Adrenal gland (tissue), 12 donors: ENCODE measurements around the gene ORC5. TPM values are rescaled to one million over a fixed set of nuclear protein-coding genes. Genes with fewer than 3 reads are reported as not detected.

Experiments used
- DNase-seq, 7 donors: peaks; one replicate each; pipeline ENCODE4 v3.0.0-alpha.2; 2019 to 2020
- H3K27ac ChIP-seq, 5 donors: fragments of 200-600 bp; sonication (generic) in 4 of 5; 1 replicate in 3 of 5; 2 replicates in 2 of 5; pipeline versions ENCODE4 v1.5.1 to v1.8.0; 2016 to 2020; ENCODE audit warnings: mild to moderate bottlenecking in 1 of 5
- H3K27me3 ChIP-seq: fragments of 200-600 bp; 2 replicates; pipeline ENCODE4 v1.8.0; 2021
- H3K36me3 ChIP-seq, 2 donors: fragments of 200-600 bp; replicated peaks in 1 of 2; 1 replicate in 1 of 2; 2 replicates in 1 of 2; pipeline versions ENCODE4 v1.5.1 to v1.8.0; 2018 to 2022
- H3K4me1 ChIP-seq, 2 donors: fragments of 200-600 bp; replicated peaks in 1 of 2; 1 replicate in 1 of 2; 2 replicates in 1 of 2; pipeline versions ENCODE4 v1.5.1 to v1.8.0; 2018 to 2021
- H3K4me3 ChIP-seq, 4 donors: fragments of 200-600 bp; sonication (generic) in 3 of 4; one replicate each; pipeline ENCODE4 v1.5.1; 2016 to 2018
- H3K9me3 ChIP-seq, 3 donors: fragments of 200-600 bp; sonication (generic) in 1 of 3; replicated peaks in 1 of 3; 1 replicate in 2 of 3; 2 replicates in 1 of 3; pipeline versions ENCODE4 v1.5.1 to v1.8.0; 2016 to 2021
- CTCF ChIP-seq, 6 experiments: fragments of 450-650 bp in 4 of 6; fragments of 200-600 bp in 2 of 6; sonication (generic) in 1 of 6; IDR thresholded peaks; 1 replicate in 5 of 6; 2 replicates in 1 of 6; pipeline versions ENCODE4 v1.5.1 to v1.8.0; 2016 to 2021; ENCODE audit warnings: antibody characterized with exemption in 6 of 6, mild to moderate bottlenecking in 2 of 6, moderate library complexity in 1 of 6
- POLR2A ChIP-seq, 2 donors: fragments of 450-650 bp; IDR thresholded peaks; one replicate each; pipeline ENCODE4 v1.6.1; 2017; ENCODE audit warnings: antibody characterized with exemption in 2 of 2, mild to moderate bottlenecking in 2 of 2, moderate library complexity in 1 of 2
- WGBS, 4 donors: extraction: QIAGEN DNeasy Blood & Tissue Kit in 2 of 4; methylation state at CpG; one replicate each; pipeline versions ENCODE4 v1.1.5 to v1.1.7; 2013 to 2017; 5-methylcytosine and 5-hydroxymethylcytosine counted together
- intact Hi-C, 2 donors: fragments of 100-400 bp; cut with DNase I; formaldehyde crosslinking; loops; one replicate each; pipeline versions ENCODE4 v1.14.1 to v1.15.0; 2022 to 2023
- polyA plus RNA-seq, 3 donors: library from polyadenylated mRNA; stranded (reverse); fragments of 200-250 nt in 2 of 3; fragments of 350-450 nt in 1 of 3; fragmentation: Illumina TruSeq in 1 of 3; extraction: RNeasy Lipid Tissue Mini Kit (QIAGEN cat#74804) in 1 of 3; gene quantifications; one replicate each; pipeline ENCODE4 v1.2.3, GENCODE V29; 2013 to 2014
- total RNA-seq, 9 donors: library from RNA; depleted of rRNA in 4 of 9; stranded (reverse); fragments of >200 nt in 4 of 9; fragments of 120-200 nt in 1 of 9; fragmentation: NEBNext Ultra II Directional in 1 of 9; extraction: Animal tissue kit (Norgen Biotek cat#: 25700) in 1 of 9; gene quantifications; one replicate each; pipeline versions ENCODE4 v1.1.0 to v1.2.4, GENCODE V29; 2013 to 2023
- donor health status: healthy with polysubstance abuse.
- donor health status: Bipolar disorder and iron deficiency.
- donor health status: DM: yes; HTN: yes; CAD: no.
- donor health status: DM: no; HTN: no; CAD: no.
- donor health status: DM: no; HTN: no; CAD: no.
- donor health status: DM: yes; HTN: yes; CAD: no.

Gene ORC5
- total and polyA plus RNA-seq, 12 donors, result 4.5 to 97.7 (median 18.6) TPM

DNA sequence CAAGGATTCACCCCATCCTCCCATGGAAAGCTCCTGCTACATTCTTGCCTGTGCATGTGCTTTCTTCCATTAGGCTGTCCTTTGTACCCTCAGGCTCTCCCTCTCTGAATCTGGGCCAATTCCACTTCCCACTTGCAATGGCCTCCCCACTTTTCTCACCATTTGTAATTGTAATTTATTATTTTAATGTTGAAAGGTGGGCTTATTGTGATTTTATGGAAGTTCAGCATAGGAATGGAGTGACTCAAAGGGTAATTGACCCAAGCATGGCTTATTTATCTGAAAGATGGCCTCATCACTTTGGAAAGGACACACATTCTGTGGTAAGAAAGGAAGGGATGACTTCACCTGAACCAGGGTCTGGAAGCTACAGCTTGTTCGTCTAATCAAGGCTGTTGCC lies 46.9 kb upstream of the ORC5 start:
- 69 to 73% (median 72%) methylated on average over 1 of the region's 1 CpG for WGBS, 4 donors
- DNase-seq, result no peak
- Histone ChIP-seq H3K36me3 (no peaks in the 10 kb centered on the region), H3K27me3 (peaks cover 3% of the 10 kb centered on the region), H3K9me3 (no peaks in the 10 kb centered on the region), H3K4me3 (no peak overlapping the region), H3K4me1 (no peaks in the 10 kb centered on the region), H3K27ac (no peak overlapping the region)
- no peak for TF ChIP-seq CTCF (IDR thresholded peaks at IDR 0.05)
- TF ChIP-seq POLR2A (IDR thresholded peaks at IDR 0.05), result no peak
- intact Hi-C loops, result no loop called here

GRCh38 chr7:104252409-104253134 lies 44.8 kb upstream of the ORC5 start:
- TF ChIP-seq CTCF (IDR thresholded peaks at IDR 0.05) (peak in 1 of 6 experiments; percentile 8), POLR2A (IDR thresholded peaks at IDR 0.05) (no peak)
- H3K4me3 ChIP-seq, result no peak overlapping the region
- H3K36me3 ChIP-seq, result no peaks in the 10 kb centered on the region
- peaks cover 3% of the 10 kb centered on the region for H3K27me3 ChIP-seq
- intact Hi-C loops, result no loop called here
- no peak overlapping the region for H3K27ac ChIP-seq
- no peaks in the 10 kb centered on the region for H3K4me1 ChIP-seq
- WGBS, 4 donors, result 54 to 64% (median 60%) methylated on average over 4 of the region's 4 CpGs
- no peak for DNase-seq
- no peaks in the 10 kb centered on the region for H3K9me3 ChIP-seq

GRCh38 chr7:104242638-104243037 lies 34.8 kb upstream of the ORC5 start:
- DNase-seq, result no peak
- TF ChIP-seq POLR2A (IDR thresholded peaks at IDR 0.05), result no peak
- TF ChIP-seq CTCF (IDR thresholded peaks at IDR 0.05), result no peak
- WGBS, 4 donors, result 63 to 67% (median 65%) methylated on average over 3 of the region's 3 CpGs
- Histone ChIP-seq H3K9me3 (no peaks in the 10 kb centered on the region), H3K36me3 (no peaks in the 10 kb centered on the region), H3K27me3 (no peaks in the 10 kb centered on the region), H3K4me1 (no peaks in the 10 kb centered on the region), H3K27ac (no peak overlapping the region), H3K4me3 (no peak overlapping the region)
- intact Hi-C loops, result no loop called here

DNA sequence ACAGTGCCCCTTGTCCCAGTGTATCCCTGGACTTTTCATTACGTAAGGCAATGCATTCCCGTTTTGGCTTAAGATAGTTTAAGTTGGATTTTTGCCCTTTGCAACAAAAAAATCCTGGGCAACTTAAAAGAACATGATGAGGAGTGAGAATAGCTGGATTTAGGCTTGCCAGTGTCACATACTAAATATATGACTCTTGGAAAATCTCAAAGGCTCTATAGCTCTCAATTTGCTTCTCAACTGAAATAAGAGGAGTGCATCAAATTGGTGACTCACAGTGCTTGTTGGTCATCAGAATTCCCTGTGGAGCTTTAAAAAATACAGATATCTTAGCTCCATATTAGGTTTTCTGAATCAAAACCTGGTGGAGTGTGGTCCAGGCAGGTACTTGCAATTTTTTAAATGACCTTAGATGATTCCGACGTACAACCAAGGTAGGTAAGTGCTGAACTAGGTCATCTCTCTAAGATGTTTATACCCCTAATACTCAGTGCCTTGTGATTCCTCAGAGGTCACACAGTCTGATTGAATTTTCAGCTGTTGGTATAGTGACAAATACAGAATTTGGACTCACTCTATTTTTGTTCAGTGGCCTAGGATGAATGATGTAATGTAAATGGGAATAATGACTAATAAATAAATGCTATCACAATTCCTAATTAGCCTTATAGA lies 33.9 kb upstream of the ORC5 start:
- H3K4me3 ChIP-seq, result no peak overlapping the region
- no peaks in the 10 kb centered on the region for H3K9me3 ChIP-seq
- no peaks in the 10 kb centered on the region for H3K4me1 ChIP-seq
- intact Hi-C loops, result no loop called here
- 75 to 84% (median 78%) methylated on average over 4 of the region's 4 CpGs for WGBS, 4 donors
- H3K27me3 ChIP-seq, result no peaks in the 10 kb centered on the region
- no peak overlapping the region for H3K27ac ChIP-seq
- no peak for TF ChIP-seq CTCF (IDR thresholded peaks at IDR 0.05)
- TF ChIP-seq POLR2A (IDR thresholded peaks at IDR 0.05), result no peak
- no peaks in the 10 kb centered on the region for H3K36me3 ChIP-seq
- DNase-seq, result no peak
